ENCODE results near the gene PCBD1.

The PCBD1 gene

GRCh38 chr10:70901276-70901878, 13.0 kb upstream of the PCBD1 start:
- DNase-seq (ENCODE audit: low spot score), result no peak

- no peak for DNase-seq (ENCODE audit: low spot score)
Measured at GRCh38 chr10:70899096-70899495, 10.7 kb upstream of the PCBD1 start.

GRCh38 chr10:70898687-70899086, 10.3 kb upstream of the PCBD1 start:
- no peak for DNase-seq (ENCODE audit: low spot score)

GRCh38 chr10:70896551-70896950, 8.2 kb upstream of the PCBD1 start:
- no peak for DNase-seq (ENCODE audit: low spot score)

- no peak for DNase-seq (ENCODE audit: low spot score)
Measured at GRCh38 chr10:70894416-70894815, 6.1 kb upstream of the PCBD1 start.

- DNase-seq (ENCODE audit: low spot score), result no peak
Measured at GRCh38 chr10:70893227-70894006, 5.1 kb upstream of the PCBD1 start.

GRCh38 chr10:70892631-70893030, 4.3 kb upstream of the PCBD1 start:
- DNase-seq (ENCODE audit: low spot score), result no peak

GRCh38 chr10:70891627-70892026, 3.3 kb upstream of the PCBD1 start:
- no peak for DNase-seq (ENCODE audit: low spot score)

GRCh38 chr10:70890917-70891431, 2.6 kb upstream of the PCBD1 start:
- DNase-seq (ENCODE audit: low spot score), result no peak

- DNase-seq (ENCODE audit: low spot score), result no peak
Measured at GRCh38 chr10:70889291-70889690, 926 bp upstream of the PCBD1 start.

GRCh38 chr10:70886921-70887665, 1.3 kb downstream of the PCBD1 start:
- no peak for DNase-seq (ENCODE audit: low spot score)

GRCh38 chr10:70885931-70886903, 2.1 kb downstream of the PCBD1 start:
- DNase-seq (ENCODE audit: low spot score), result no peak

- no peak for DNase-seq (ENCODE audit: low spot score)
Measured at GRCh38 chr10:70885481-70885880, 2.9 kb downstream of the PCBD1 start.

GRCh38 chr10:70884741-70885140, 3.6 kb downstream of the PCBD1 start:
- DNase-seq (ENCODE audit: low spot score), result no peak

GRCh38 chr10:70880077-70880534, 8.3 kb downstream of the PCBD1 start:
- no peak for DNase-seq (ENCODE audit: low spot score)

GRCh38 chr10:70879207-70879606, 9.2 kb downstream of the PCBD1 start:
- no peak for DNase-seq (ENCODE audit: low spot score)

- no peak for DNase-seq (ENCODE audit: low spot score)
Measured at GRCh38 chr10:70874061-70874460, 14.3 kb downstream of the PCBD1 start.

GRCh38 chr10:70872291-70872690, 16.1 kb downstream of the PCBD1 start:
- no peak for DNase-seq (ENCODE audit: low spot score)

- no peak for DNase-seq (ENCODE audit: low spot score)
Measured at GRCh38 chr10:70866424-70866823, 21.9 kb downstream of the PCBD1 start.

- no peak for DNase-seq (ENCODE audit: low spot score)
Measured at GRCh38 chr10:70864935-70865334, 23.4 kb downstream of the PCBD1 start.

- DNase-seq (ENCODE audit: low spot score), result no peak
Measured at GRCh38 chr10:70863470-70864160, 24.8 kb downstream of the PCBD1 start.
